ENCODE data around the gene CKB.
"Not testable (repeated sequence)": the region's sequence is repeated elsewhere in the genome, so short reads cannot be mapped to it uniquely, and the experiment has no call there.

Gene CKB

DNA sequence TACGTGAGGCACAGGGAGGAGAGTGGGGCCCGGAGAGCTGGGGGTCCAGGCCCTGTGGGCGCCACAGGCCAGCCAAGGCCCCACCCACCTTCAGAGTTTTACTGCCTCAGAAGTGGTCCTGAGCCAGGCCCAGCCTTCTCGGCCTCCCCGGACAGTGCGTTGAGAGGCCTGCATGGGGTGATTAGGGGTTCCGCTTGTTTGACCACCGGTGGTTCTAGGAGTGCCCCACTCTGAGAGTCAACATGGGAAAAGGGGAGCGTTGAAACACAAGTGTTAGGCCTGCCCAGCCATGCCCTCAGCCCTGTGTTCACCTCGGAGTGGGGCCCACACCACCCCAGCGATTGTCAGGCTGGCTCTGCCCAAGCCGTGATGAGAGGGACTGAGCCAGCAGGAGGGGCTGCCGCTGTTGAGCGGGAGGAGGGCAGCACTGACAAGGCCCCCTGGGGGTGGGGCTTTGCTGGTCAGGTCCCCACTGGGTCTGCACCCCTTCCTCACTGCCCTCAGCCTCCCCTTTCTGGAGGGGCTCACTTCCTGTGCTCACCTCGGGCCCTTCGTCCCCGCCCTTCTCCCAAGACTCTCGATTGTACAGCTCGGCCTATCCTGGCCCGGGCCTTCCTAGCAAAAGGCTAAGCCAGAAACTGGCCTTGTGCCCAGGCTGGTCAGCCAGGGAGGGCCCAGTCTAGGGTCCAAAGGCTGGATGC is 4.8 kb downstream of the CKB start:
- H3K4me3 ChIP-seq (ENCODE audit: low read depth, low read length) = no peak overlapping the region
- no peak for DNase-seq (ENCODE audit: low read depth)
- TF ChIP-seq, protein P1, sequence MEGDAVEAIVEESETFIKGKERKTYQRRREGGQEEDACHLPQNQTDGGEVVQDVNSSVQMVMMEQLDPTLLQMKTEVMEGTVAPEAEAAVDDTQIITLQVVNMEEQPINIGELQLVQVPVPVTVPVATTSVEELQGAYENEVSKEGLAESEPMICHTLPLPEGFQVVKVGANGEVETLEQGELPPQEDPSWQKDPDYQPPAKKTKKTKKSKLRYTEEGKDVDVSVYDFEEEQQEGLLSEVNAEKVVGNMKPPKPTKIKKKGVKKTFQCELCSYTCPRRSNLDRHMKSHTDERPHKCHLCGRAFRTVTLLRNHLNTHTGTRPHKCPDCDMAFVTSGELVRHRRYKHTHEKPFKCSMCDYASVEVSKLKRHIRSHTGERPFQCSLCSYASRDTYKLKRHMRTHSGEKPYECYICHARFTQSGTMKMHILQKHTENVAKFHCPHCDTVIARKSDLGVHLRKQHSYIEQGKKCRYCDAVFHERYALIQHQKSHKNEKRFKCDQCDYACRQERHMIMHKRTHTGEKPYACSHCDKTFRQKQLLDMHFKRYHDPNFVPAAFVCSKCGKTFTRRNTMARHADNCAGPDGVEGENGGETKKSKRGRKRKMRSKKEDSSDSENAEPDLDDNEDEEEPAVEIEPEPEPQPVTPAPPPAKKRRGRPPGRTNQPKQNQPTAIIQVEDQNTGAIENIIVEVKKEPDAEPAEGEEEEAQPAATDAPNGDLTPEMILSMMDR (IDR thresholded peaks at IDR 0.05; ENCODE audit: control insufficient read depth, extremely low read depth, insufficient read depth) = no peak

DNA sequence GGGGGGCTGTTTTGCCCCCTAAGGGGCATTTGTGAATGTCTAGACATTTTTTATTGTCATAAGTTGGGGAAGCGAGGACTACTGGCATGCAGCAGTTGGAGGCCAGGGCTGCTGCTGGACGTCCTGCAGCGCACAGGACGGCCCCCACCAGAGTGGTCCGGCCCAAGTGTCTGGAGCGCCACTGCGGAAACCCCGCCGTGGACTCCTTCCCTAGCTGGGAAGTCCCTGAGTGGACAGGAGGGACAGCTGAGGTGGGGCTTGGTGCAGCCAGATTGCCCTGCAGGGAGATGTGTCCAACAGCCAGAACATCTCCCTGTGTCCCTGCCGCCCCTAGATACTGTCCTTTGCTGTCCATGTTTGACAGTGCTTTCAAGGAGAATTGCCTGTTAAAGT is 5.5 kb downstream of the CKB start:
- H3K4me3 ChIP-seq (ENCODE audit: low read depth, low read length) = no peak overlapping the region
- no peak for DNase-seq (ENCODE audit: low read depth)
- TF ChIP-seq, protein P1 (IDR thresholded peaks at IDR 0.05; ENCODE audit: control insufficient read depth, extremely low read depth, insufficient read depth) = no peak

DNA sequence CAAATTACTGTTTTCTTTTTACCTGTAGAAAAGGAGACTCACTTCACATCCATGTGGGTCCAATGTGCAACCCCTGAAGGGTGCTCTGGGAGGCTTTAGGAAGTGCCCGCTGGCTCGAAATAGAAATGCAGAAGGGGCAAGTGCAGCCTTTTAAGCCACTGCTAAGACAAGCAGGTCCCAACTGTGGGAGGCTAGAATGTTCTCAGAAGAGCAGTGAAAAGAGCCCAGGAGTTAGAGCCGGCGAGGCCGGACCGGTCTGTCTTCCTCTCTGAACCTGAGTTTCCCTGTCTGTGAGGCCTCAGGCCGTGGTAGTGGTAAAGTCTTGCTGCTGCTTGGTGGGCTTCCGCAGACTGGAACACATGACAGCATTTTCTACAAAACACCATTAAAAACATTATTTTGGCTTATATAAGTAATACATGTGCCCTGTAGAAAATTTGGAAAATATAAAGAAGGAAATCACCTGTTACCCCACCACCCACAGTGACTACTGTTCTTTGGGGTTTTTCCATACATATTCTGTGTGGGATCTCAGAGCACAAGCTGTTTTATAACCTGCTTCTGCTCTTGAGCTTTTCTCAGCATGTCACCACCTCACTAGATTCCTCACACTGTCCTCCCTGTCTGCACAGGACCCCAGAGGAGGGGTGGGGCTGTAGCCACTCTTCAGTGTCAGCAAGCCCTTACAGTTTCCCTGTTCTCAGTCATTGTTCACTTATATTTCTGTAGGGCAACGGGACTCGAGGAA is 6.0 kb downstream of the CKB start:
- TF ChIP-seq, protein P1 (IDR thresholded peaks at IDR 0.05; ENCODE audit: control insufficient read depth, extremely low read depth, insufficient read depth) = no peak
- H3K4me3 ChIP-seq (ENCODE audit: low read depth, low read length) = no peak overlapping the region
- DNase-seq (ENCODE audit: low read depth) = no peak

DNA sequence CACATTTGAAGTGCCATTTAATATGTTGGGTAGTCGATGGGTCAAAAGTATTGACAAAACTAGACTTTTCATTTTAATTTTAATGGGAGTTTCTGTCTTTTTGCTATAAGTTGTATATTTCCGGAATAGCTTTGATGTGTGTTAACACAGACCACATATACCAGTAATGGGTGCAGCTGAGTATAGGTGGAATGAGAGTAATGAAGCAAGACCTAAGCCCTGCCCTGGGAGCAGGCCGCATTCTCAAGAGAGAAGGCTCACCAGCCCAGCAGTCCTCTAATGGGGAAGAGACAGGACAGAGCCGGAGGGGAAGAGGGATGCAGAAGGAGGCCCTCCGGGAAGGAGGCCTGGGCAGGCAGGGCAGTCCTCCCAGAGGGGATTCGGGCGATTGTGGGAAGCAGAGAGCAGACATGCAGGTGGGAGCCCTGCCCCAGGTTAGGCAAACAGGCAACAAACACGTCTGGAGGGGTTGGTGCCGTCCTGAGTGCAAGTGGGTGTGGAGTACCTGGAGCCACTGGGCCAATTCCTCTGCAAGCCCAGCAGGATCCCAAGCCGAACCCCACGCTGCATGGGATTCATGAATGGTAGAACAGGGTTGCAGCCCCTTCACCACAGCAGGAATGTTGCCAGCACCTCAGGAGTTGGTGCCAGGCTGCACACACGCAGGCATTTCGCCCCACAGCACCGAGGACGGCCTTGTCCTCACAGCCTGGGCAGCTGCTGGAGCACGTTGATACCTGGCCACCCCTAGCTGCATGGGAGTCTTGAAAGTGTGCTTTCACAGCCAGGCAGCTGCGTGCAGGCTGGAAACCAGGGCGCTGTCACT is 7.8 kb downstream of the CKB start:
- TF ChIP-seq, protein P1 (IDR thresholded peaks at IDR 0.05; ENCODE audit: control insufficient read depth, extremely low read depth, insufficient read depth) = no peak
- DNase-seq (ENCODE audit: low read depth) = no peak
- no peak overlapping the region for H3K4me3 ChIP-seq (ENCODE audit: low read depth, low read length)

DNA sequence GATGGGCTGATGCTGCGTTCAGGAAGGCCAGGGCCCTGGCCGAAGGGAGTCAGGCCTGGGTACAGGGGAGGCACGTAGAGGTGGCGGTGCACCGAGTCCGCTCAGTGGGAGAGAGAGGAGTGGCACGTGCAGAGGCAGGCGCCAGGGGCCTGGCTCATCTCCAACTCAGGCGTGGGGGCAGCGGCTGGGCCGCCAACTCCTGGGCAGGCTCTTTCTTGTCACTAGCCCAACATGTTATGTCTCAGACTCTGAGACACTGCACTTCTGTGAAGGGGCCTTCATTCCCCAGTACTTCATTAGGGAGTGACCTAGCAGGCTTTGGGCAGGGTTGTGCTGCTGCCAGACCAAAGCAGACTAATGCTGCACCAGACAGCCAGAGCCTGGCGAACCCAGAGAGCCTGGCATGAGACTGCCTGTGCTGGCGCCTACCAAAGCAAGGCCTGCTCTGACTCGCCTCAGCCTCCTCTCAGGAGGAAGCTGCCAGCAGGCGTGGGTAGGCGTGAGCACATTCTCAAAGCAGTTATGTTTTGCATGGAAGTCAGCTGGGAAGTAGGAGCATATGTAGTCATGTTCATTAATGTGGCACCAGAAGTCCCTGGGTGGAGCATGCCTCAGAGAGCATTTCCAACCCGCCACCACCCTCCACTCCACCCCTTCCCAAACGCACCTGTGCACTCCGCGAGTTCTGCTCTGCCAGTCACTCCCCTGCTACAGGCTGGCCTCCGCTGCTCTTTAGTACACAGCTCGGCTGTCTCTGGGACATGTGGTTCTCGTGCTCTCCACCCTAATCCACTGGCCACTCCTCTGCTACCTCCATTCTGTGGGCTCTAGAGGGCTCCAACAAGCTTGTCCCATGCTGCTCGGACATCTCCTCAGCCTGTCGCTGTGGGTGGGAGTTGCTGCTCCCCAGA is 9.7 kb downstream of the CKB start:
- no peak for DNase-seq (ENCODE audit: low read depth)
- H3K4me3 ChIP-seq (ENCODE audit: low read depth, low read length) = no peak overlapping the region
- TF ChIP-seq, protein P1 (IDR thresholded peaks at IDR 0.05; ENCODE audit: control insufficient read depth, extremely low read depth, insufficient read depth) = no peak

DNA sequence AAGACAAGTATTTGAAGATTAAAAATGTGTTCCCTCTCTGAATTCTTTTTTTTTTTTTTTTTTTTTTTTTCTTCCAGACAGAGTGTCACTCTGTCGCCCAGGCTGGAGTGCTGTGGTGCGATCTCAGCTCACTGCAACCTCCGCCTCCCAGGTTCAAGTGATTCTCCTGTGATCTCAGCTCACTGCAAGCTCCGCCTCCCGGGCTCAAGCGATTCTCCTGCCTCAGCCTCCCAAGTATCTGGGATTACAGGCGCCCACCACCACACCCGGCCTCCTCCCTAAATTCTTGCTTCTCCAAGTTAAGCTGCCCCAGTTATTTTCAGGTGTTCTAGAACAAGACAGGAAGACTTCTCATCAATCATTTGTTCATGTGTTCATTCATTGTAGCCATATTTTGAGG is 10.4 kb downstream of the CKB start:
- not testable (repeated sequence) for DNase-seq (ENCODE audit: low read depth); H3K4me3 ChIP-seq (ENCODE audit: low read depth, low read length)
